HK-2 (cell line): ENCODE results near the gene ABCC2.
"Not testable (repeated sequence)": the region's sequence is repeated elsewhere in the genome, so short reads cannot be mapped to it uniquely, and the experiment has no call there.

ENCODE experiments used
- DNase-seq: peaks from one replicate; pipeline ENCODE4 v3.0.0-alpha.2; 2018; ENCODE audit not compliant: unreplicated experiment

The ABCC2 gene

GRCh38 chr10:99808270-99808669 lies 25.8 kb downstream of the ABCC2 start:
- no peak for DNase-seq

GRCh38 chr10:99809481-99809880 lies 27.0 kb downstream of the ABCC2 start:
- no peak for DNase-seq

GRCh38 chr10:99809931-99810615 lies 27.6 kb downstream of the ABCC2 start:
- DNase-seq: no peak

GRCh38 chr10:99812177-99812576 lies 29.7 kb downstream of the ABCC2 start:
- no peak for DNase-seq

GRCh38 chr10:99814143-99814542 lies 31.7 kb downstream of the ABCC2 start:
- no peak for DNase-seq

GRCh38 chr10:99815621-99816020 lies 33.2 kb downstream of the ABCC2 start:
- no peak for DNase-seq

- no peak for DNase-seq
Measured at GRCh38 chr10:99827936-99828335, 45.5 kb downstream of the ABCC2 start.

- no peak for DNase-seq
Measured at GRCh38 chr10:99828464-99828863, 46.0 kb downstream of the ABCC2 start.

- DNase-seq: no peak
Measured at GRCh38 chr10:99832439-99832838, 50.0 kb downstream of the ABCC2 start.

- DNase-seq: peak; percentile 57
Measured at GRCh38 chr10:99834410-99834809, 52.0 kb downstream of the ABCC2 start.

- no peak for DNase-seq
Measured at GRCh38 chr10:99835947-99836346, 53.5 kb downstream of the ABCC2 start.

- no peak for DNase-seq
Measured at GRCh38 chr10:99836711-99837110, 54.3 kb downstream of the ABCC2 start.

- DNase-seq: not testable (repeated sequence)
Measured at GRCh38 chr10:99840859-99841258, 58.4 kb downstream of the ABCC2 start.

- DNase-seq: no peak
Measured at GRCh38 chr10:99841746-99842145, 59.3 kb downstream of the ABCC2 start.

- no peak for DNase-seq
Measured at GRCh38 chr10:99843310-99843709, 60.9 kb downstream of the ABCC2 start.

- no peak for DNase-seq
Measured at GRCh38 chr10:99844433-99844955, 62.1 kb downstream of the ABCC2 start.

GRCh38 chr10:99845837-99846382 lies 63.5 kb downstream of the ABCC2 start:
- DNase-seq: peak; percentile 71

- no peak for DNase-seq
Measured at GRCh38 chr10:99849057-99849456, 66.6 kb downstream of the ABCC2 start.

GRCh38 chr10:99849536-99849935 lies 67.1 kb downstream of the ABCC2 start:
- DNase-seq: no peak

- DNase-seq: no peak
Measured at GRCh38 chr10:99850021-99850766, 67.8 kb downstream of the ABCC2 start.

GRCh38 chr10:99850767-99851340 lies 68.4 kb downstream of the ABCC2 start:
- DNase-seq: no peak

- DNase-seq: no peak
Measured at GRCh38 chr10:99851825-99852224, 69.4 kb downstream of the ABCC2 start.
